BLaER1 (cell line): Measurements from ENCODE around the gene C1QB.

Source experiments
- H3K27ac ChIP-seq: shearing (Covaris generic); formaldehyde crosslinking; 2 replicates; pipeline ENCODE4 v1.8.1; 2022
- H3K27me3 ChIP-seq: shearing (Covaris generic); formaldehyde crosslinking; 2 replicates; pipeline ENCODE4 v1.8.1; 2022
- H3K36me3 ChIP-seq: shearing (Covaris generic); formaldehyde crosslinking; 2 replicates; pipeline ENCODE4 v1.8.1; 2022
- H3K4me1 ChIP-seq: shearing (Covaris generic); formaldehyde crosslinking; 2 replicates; pipeline ENCODE4 v1.8.1; 2022
- H3K4me2 ChIP-seq: shearing (Covaris generic); formaldehyde crosslinking; 2 replicates; pipeline ENCODE4 v1.8.1; 2022
- H3K4me3 ChIP-seq: shearing (Covaris generic); formaldehyde crosslinking; 2 replicates; pipeline ENCODE4 v1.8.1; 2022
- H3K9ac ChIP-seq: shearing (Covaris generic); formaldehyde crosslinking; 2 replicates; pipeline ENCODE4 v1.8.1; 2022
- H3K9me3 ChIP-seq: shearing (Covaris generic); formaldehyde crosslinking; 2 replicates; pipeline ENCODE4 v1.8.1; 2022
- H4K20me1 ChIP-seq: shearing (Covaris generic); formaldehyde crosslinking; 2 replicates; pipeline ENCODE4 v1.8.1; 2022
- Cebpa-rat ChIP-seq: shearing (Covaris generic); IDR thresholded peaks from 2 replicates; pipeline ENCODE4 v1.8.1; 2022

Gene C1QB

GRCh38 chr1:22652881-22653316 lies at the start of gene C1QB:
TSS of gene C1QB (plus strand) at chr1:22653236. CDS start at chr1:22659463, 6,227 bp downstream.
- Histone ChIP-seq H3K4me3 (no peak within 1 kb of the TSS), H3K27me3 (no peaks in the 10 kb centered on the region), H3K4me1 (peaks cover 23% of the 10 kb centered on the region), H3K27ac (no peak within 1 kb of the TSS), H3K36me3 (no peaks in the 10 kb centered on the region), H3K9ac (no peak within 1 kb of the TSS), H3K4me2 (peak within 1 kb of the TSS; percentile 36; the same call in 1 of the 2 replicates), H3K9me3 (no peaks in the 10 kb centered on the region), H4K20me1 (no peaks in the 10 kb centered on the region)
- no peak for TF ChIP-seq Cebpa-rat

GRCh38 chr1:22606161-22606560 lies 46.9 kb upstream of the C1QB start:
- TF ChIP-seq Cebpa-rat: no peak
- Histone ChIP-seq H3K9ac (no peak overlapping the region), H3K4me3 (no peak overlapping the region), H3K9me3 (no peaks in the 10 kb centered on the region), H3K4me2 (peak overlapping the region; percentile 14; the same call in 1 of the 2 replicates), H4K20me1 (peaks cover 33% of the 10 kb centered on the region; the same call in 1 of the 2 replicates), H3K36me3 (no peaks in the 10 kb centered on the region), H3K4me1 (peaks cover 7% of the 10 kb centered on the region; the same call in 1 of the 2 replicates), H3K27ac (no peak overlapping the region), H3K27me3 (peaks cover 36% of the 10 kb centered on the region)

- Histone ChIP-seq H3K27me3 (peaks cover 37% of the 10 kb centered on the region), H3K9ac (no peak overlapping the region)
Measured at GRCh38 chr1:22607154-22607553, 45.9 kb upstream of the C1QB start.

GRCh38 chr1:22608361-22608760 lies 44.7 kb upstream of the C1QB start:
- H3K4me3 ChIP-seq: no peak overlapping the region
- peaks cover 42% of the 10 kb centered on the region for H3K27me3 ChIP-seq
- H3K9ac ChIP-seq: no peak overlapping the region
- H3K4me1 ChIP-seq: peaks cover 7% of the 10 kb centered on the region; the same call in 1 of the 2 replicates
- H3K4me2 ChIP-seq: no peak overlapping the region
- no peak for TF ChIP-seq Cebpa-rat
- H3K27ac ChIP-seq: no peak overlapping the region
- peaks cover 55% of the 10 kb centered on the region; the same call in 1 of the 2 replicates for H4K20me1 ChIP-seq
- H3K9me3 ChIP-seq: no peaks in the 10 kb centered on the region
- H3K36me3 ChIP-seq: no peaks in the 10 kb centered on the region

More at GRCh38 chr1:22607154-22607553, 45.9 kb upstream of the C1QB start:
- no peak overlapping the region for H3K27ac ChIP-seq
- no peak overlapping the region for H3K4me3 ChIP-seq
- H4K20me1 ChIP-seq: peaks cover 43% of the 10 kb centered on the region; the same call in 1 of the 2 replicates
- H3K4me1 ChIP-seq: peaks cover 7% of the 10 kb centered on the region; the same call in 1 of the 2 replicates
- no peaks in the 10 kb centered on the region for H3K36me3 ChIP-seq
- no peaks in the 10 kb centered on the region for H3K9me3 ChIP-seq
- no peak overlapping the region for H3K4me2 ChIP-seq
- TF ChIP-seq Cebpa-rat: no peak

GRCh38 chr1:22609291-22609690 lies 43.7 kb upstream of the C1QB start:
- H3K4me2 ChIP-seq: no peak overlapping the region
- no peak overlapping the region for H3K9ac ChIP-seq
- no peak overlapping the region for H3K4me3 ChIP-seq
- TF ChIP-seq Cebpa-rat: no peak
- no peak overlapping the region for H3K27ac ChIP-seq
- no peaks in the 10 kb centered on the region for H3K9me3 ChIP-seq
- H3K27me3 ChIP-seq: peaks cover 47% of the 10 kb centered on the region
- H4K20me1 ChIP-seq: peaks cover 65% of the 10 kb centered on the region; the same call in 1 of the 2 replicates
- H3K36me3 ChIP-seq: no peaks in the 10 kb centered on the region
- peaks cover 7% of the 10 kb centered on the region; the same call in 1 of the 2 replicates for H3K4me1 ChIP-seq

GRCh38 chr1:22611530-22611947 lies 41.5 kb upstream of the C1QB start:
- H3K9ac ChIP-seq: no peak overlapping the region
- H3K4me2 ChIP-seq: no peak overlapping the region
- no peak overlapping the region for H3K4me3 ChIP-seq
- peaks cover 47% of the 10 kb centered on the region for H3K27me3 ChIP-seq
- TF ChIP-seq Cebpa-rat: no peak
- peaks cover 6% of the 10 kb centered on the region; the same call in 1 of the 2 replicates for H3K4me1 ChIP-seq
- H3K27ac ChIP-seq: no peak overlapping the region
- H4K20me1 ChIP-seq: peaks cover 63% of the 10 kb centered on the region; the same call in 1 of the 2 replicates
- H3K9me3 ChIP-seq: no peaks in the 10 kb centered on the region
- no peaks in the 10 kb centered on the region for H3K36me3 ChIP-seq

GRCh38 chr1:22612671-22613571 lies 40.1 kb upstream of the C1QB start:
- Histone ChIP-seq H3K9ac (no peak overlapping the region), H3K27ac (no peak overlapping the region), H3K27me3 (peaks cover 42% of the 10 kb centered on the region), H3K4me2 (no peak overlapping the region), H3K9me3 (no peaks in the 10 kb centered on the region), H4K20me1 (peaks cover 67% of the 10 kb centered on the region; the same call in 1 of the 2 replicates), H3K36me3 (no peaks in the 10 kb centered on the region), H3K4me1 (peaks cover 18% of the 10 kb centered on the region), H3K4me3 (no peak overlapping the region)
- TF ChIP-seq Cebpa-rat: no peak

GRCh38 chr1:22613572-22613918 lies 39.5 kb upstream of the C1QB start:
- Histone ChIP-seq H3K9ac (no peak overlapping the region), H3K36me3 (no peaks in the 10 kb centered on the region), H3K4me2 (no peak overlapping the region), H3K4me1 (peaks cover 25% of the 10 kb centered on the region), H4K20me1 (peaks cover 73% of the 10 kb centered on the region; the same call in 1 of the 2 replicates), H3K27me3 (peaks cover 36% of the 10 kb centered on the region), H3K9me3 (no peaks in the 10 kb centered on the region), H3K4me3 (no peak overlapping the region), H3K27ac (no peak overlapping the region)
- TF ChIP-seq Cebpa-rat: no peak

- H3K27me3 ChIP-seq: peaks cover 32% of the 10 kb centered on the region
- H3K9ac ChIP-seq: no peak overlapping the region
Measured at GRCh38 chr1:22613951-22614350, 39.1 kb upstream of the C1QB start.

GRCh38 chr1:22615886-22616285 lies 37.1 kb upstream of the C1QB start:
- Histone ChIP-seq H3K9me3 (no peaks in the 10 kb centered on the region), H3K27me3 (peaks cover 13% of the 10 kb centered on the region), H3K4me1 (peaks cover 44% of the 10 kb centered on the region), H3K4me3 (no peak overlapping the region), H3K27ac (no peak overlapping the region), H3K36me3 (no peaks in the 10 kb centered on the region), H3K4me2 (no peak overlapping the region), H4K20me1 (peaks cover 54% of the 10 kb centered on the region; the same call in 1 of the 2 replicates), H3K9ac (no peak overlapping the region)
- no peak for TF ChIP-seq Cebpa-rat

More at GRCh38 chr1:22613951-22614350, 39.1 kb upstream of the C1QB start:
- TF ChIP-seq Cebpa-rat: no peak
- Histone ChIP-seq H3K36me3 (no peaks in the 10 kb centered on the region), H3K4me1 (peaks cover 29% of the 10 kb centered on the region), H3K4me2 (no peak overlapping the region), H3K9me3 (no peaks in the 10 kb centered on the region), H3K27ac (no peak overlapping the region), H4K20me1 (peaks cover 70% of the 10 kb centered on the region; the same call in 1 of the 2 replicates), H3K4me3 (no peak overlapping the region)
